CD4-positive, alpha-beta memory T cell (primary cell): ENCODE measurements around the gene PARD3B. TPM values are rescaled to one million over a fixed set of nuclear protein-coding genes. Genes with fewer than 3 reads are reported as not detected.
"Not testable (repeated sequence)": the region's sequence is repeated elsewhere in the genome, so short reads cannot be mapped to it uniquely, and the experiment has no call there.

Source experiments
- CTCF ChIA-PET: fragments of 350-600 bp; sonication (Branson Sonifier 250); formaldehyde crosslinking; loops from one replicate; lab custom pipeline; 2021; ENCODE audit warnings: inconsistent platforms; ENCODE audit not compliant: partially characterized antibody; lab: Charles Lee
- POLR2A ChIA-PET: fragments of 350-600 bp; sonication (Branson Sonifier 250); formaldehyde crosslinking; loops from one replicate; lab custom pipeline; 2021; ENCODE audit not compliant: partially characterized antibody; lab: Charles Lee
- DNase-seq, 5 donors: peaks; one replicate each; pipeline versions ENCODE4 v3.0.0 to v3.0.0-alpha.2; 2020 to 2022; ENCODE audit warnings: mixed read lengths in 1 of 5
- H3K27ac ChIP-seq: one replicate; pipeline ENCODE4 v1.7.0; 2013; ENCODE audit warnings: low read depth, low read length
- H3K27me3 ChIP-seq: 2 replicates; pipeline ENCODE4 v1.7.0; 2013; ENCODE audit warnings: mild to moderate bottlenecking, low read length, moderate library complexity; ENCODE audit not compliant: insufficient read depth
- H3K36me3 ChIP-seq: 2 replicates; pipeline ENCODE4 v1.7.0; 2013; ENCODE audit warnings: mild to moderate bottlenecking, low read length, moderate library complexity; ENCODE audit not compliant: insufficient read depth
- H3K4me1 ChIP-seq: 2 replicates; pipeline ENCODE4 v1.7.0; 2013; ENCODE audit warnings: mild to moderate bottlenecking, low read length, moderate library complexity; ENCODE audit not compliant: insufficient read depth
- H3K4me3 ChIP-seq, 2 donors: one replicate each; pipeline ENCODE4 v1.7.0; 2013; ENCODE audit warnings: low read length in 2 of 2, mild to moderate bottlenecking in 1 of 2
- H3K9me3 ChIP-seq, 2 donors: one replicate each; pipeline ENCODE4 v1.7.0; 2013; ENCODE audit warnings: low read length in 2 of 2, control low read depth in 1 of 2; ENCODE audit not compliant: control insufficient read depth in 1 of 2
- H3K27ac Mint-ChIP-seq, 7 donors: one replicate each; pipeline ENCODE4 v1.8.0; 2020 to 2021; ENCODE audit warnings: mixed read lengths in 7 of 7, mild to moderate bottlenecking in 6 of 7, inconsistent platforms in 3 of 7, moderate library complexity in 3 of 7
- H3K27me3 Mint-ChIP-seq, 2 donors: one replicate each; pipeline ENCODE4 v1.8.0; 2020 to 2021; ENCODE audit warnings: mixed read lengths in 2 of 2
- H3K36me3 Mint-ChIP-seq, 2 donors: one replicate each; pipeline ENCODE4 v1.8.0; 2020 to 2021; ENCODE audit warnings: mixed read lengths in 2 of 2, inconsistent platforms in 1 of 2, mild to moderate bottlenecking in 1 of 2
- H3K4me1 Mint-ChIP-seq, 4 donors: one replicate each; pipeline ENCODE4 v1.8.0; 2020 to 2021; ENCODE audit warnings: mixed read lengths in 4 of 4, mild to moderate bottlenecking in 1 of 4
- H3K4me3 Mint-ChIP-seq, 8 donors: one replicate each; pipeline ENCODE4 v1.8.0; 2020 to 2021; ENCODE audit warnings: mixed read lengths in 8 of 8, mild to moderate bottlenecking in 7 of 8, moderate library complexity in 6 of 8, inconsistent platforms in 3 of 8
- H3K9me3 Mint-ChIP-seq, 8 donors: one replicate each; pipeline ENCODE4 v1.8.0; 2020 to 2021; ENCODE audit warnings: mixed read lengths in 8 of 8, mild to moderate bottlenecking in 5 of 8, inconsistent platforms in 3 of 8, moderate library complexity in 1 of 8
- intact Hi-C: fragments of 100-400 bp; cut with micrococcal nuclease; formaldehyde crosslinking; loops from one replicate; pipeline ENCODE4 v1.15.1; 2023
- polyA plus RNA-seq, 2 donors: library from polyadenylated mRNA; unstranded; fragments of 300-500 nt; fragmentation: Illumina TruSeq; gene quantifications; one replicate each; pipeline ENCODE4 v1.2.3, GENCODE V29; 2021
- total RNA-seq, 2 experiments: library from RNA; stranded (reverse); gene quantifications; one replicate each; pipeline ENCODE4 v1.2.3, GENCODE V29; 2021

PARD3B gene
- total and polyA plus RNA-seq, 4 experiments from 2014 or later = 0.44 to 1.3 (median 1.2) TPM; not detected in 1

GRCh38 chr2:204542982-204543608 lies 2.2 kb upstream of the PARD3B start:
- intact Hi-C loops = loop anchor here (10.0 kb wide), 1 partner anchor 1132 kb away; no protein-coding TSS in a partner anchor
- H3K4me1 Mint-ChIP-seq = peaks cover 10 to 16% (median 14%) of the 10 kb centered on the region in 4 donors
- CTCF ChIA-PET = no interaction called here

GRCh38 chr2:204545861-204546735 lies 823 bp downstream of the PARD3B start:
- H3K27me3 ChIP-seq = peaks cover 7% of the 10 kb centered on the region
- H3K27ac ChIP-seq = no peak overlapping the region
- H3K4me3 ChIP-seq = peak overlapping the region in 1 of 2 donors; percentile 38
- Mint-ChIP-seq H3K27me3 (peaks cover 25 to 28% of the 10 kb centered on the region in 2 donors), H3K4me1 (peaks cover 10 to 16% (median 14%) of the 10 kb centered on the region in 4 donors), H3K4me3 (peak overlapping the region; percentile 74 to 84 (median 81)), H3K9me3 (peaks cover 0 to 3% (median 0%) of the 10 kb centered on the region in 8 donors), H3K36me3 (peaks cover 0 to 1% of the 10 kb centered on the region in 2 donors), H3K27ac (no peak overlapping the region)
- CTCF ChIA-PET = no interaction called here
- DNase-seq = peak in 2 of 5 donors; percentile 2 to 3
- intact Hi-C loops = loop anchor here (10.0 kb wide), 1 partner anchor 1129 kb away; no protein-coding TSS in a partner anchor
- peaks cover 9% of the 10 kb centered on the region for H3K4me1 ChIP-seq
- H3K9me3 ChIP-seq = no peaks in the 10 kb centered on the region
- no peaks in the 10 kb centered on the region for H3K36me3 ChIP-seq
- POLR2A ChIA-PET = no interaction called here

More at GRCh38 chr2:204542982-204543608, 2.2 kb upstream of the PARD3B start:
- Histone ChIP-seq H3K36me3 (no peaks in the 10 kb centered on the region), H3K27me3 (peaks cover 7% of the 10 kb centered on the region), H3K9me3 (no peaks in the 10 kb centered on the region), H3K4me3 (no peak overlapping the region), H3K27ac (no peak overlapping the region), H3K4me1 (peaks cover 9% of the 10 kb centered on the region)
- H3K4me3 Mint-ChIP-seq = peak overlapping the region in 4 of 8 donors; percentile 18 to 51 (median 30)
- peaks cover 0 to 3% (median 0%) of the 10 kb centered on the region in 8 donors for H3K9me3 Mint-ChIP-seq
- peaks cover 25 to 28% of the 10 kb centered on the region in 2 donors for H3K27me3 Mint-ChIP-seq
- peak overlapping the region in 1 of 7 donors; percentile 38 for H3K27ac Mint-ChIP-seq
- POLR2A ChIA-PET = no interaction called here
- no peak for DNase-seq
- H3K36me3 Mint-ChIP-seq = peaks cover 0 to 1% of the 10 kb centered on the region in 2 donors

GRCh38 chr2:204550751-204551511 lies 5.7 kb downstream of the PARD3B start:
- ChIA-PET POLR2A (no interaction called here), CTCF (no interaction called here)
- no peaks in the 10 kb centered on the region for H3K36me3 ChIP-seq
- H3K4me1 Mint-ChIP-seq = peaks cover 1 to 6% (median 4%) of the 10 kb centered on the region in 4 donors
- H3K27me3 Mint-ChIP-seq = peaks cover 9 to 10% of the 10 kb centered on the region in 2 donors
- H3K9me3 Mint-ChIP-seq = no peaks in the 10 kb centered on the region
- no peaks in the 10 kb centered on the region for H3K4me1 ChIP-seq
- no peak overlapping the region for H3K27ac ChIP-seq
- no peaks in the 10 kb centered on the region for H3K27me3 ChIP-seq
- H3K9me3 ChIP-seq = no peaks in the 10 kb centered on the region
- H3K4me3 Mint-ChIP-seq = no peak overlapping the region
- H3K36me3 Mint-ChIP-seq = peaks cover 0 to 1% of the 10 kb centered on the region in 2 donors
- H3K27ac Mint-ChIP-seq = no peak overlapping the region
- H3K4me3 ChIP-seq = no peak overlapping the region
- no peak for DNase-seq
- intact Hi-C loops = no loop called here

- Histone ChIP-seq H3K9me3 (no peaks in the 10 kb centered on the region), H3K4me1 (no peaks in the 10 kb centered on the region), H3K27me3 (no peaks in the 10 kb centered on the region), H3K27ac (no peak overlapping the region), H3K36me3 (no peaks in the 10 kb centered on the region), H3K4me3 (no peak overlapping the region)
- H3K36me3 Mint-ChIP-seq = no peaks in the 10 kb centered on the region
- H3K4me3 Mint-ChIP-seq = no peak overlapping the region
- H3K27me3 Mint-ChIP-seq = peaks cover 3 to 5% of the 10 kb centered on the region in 2 donors
- intact Hi-C loops = no loop called here
- ChIA-PET POLR2A (no interaction called here), CTCF (no interaction called here)
- peaks cover 0 to under 1% (median 0%) of the 10 kb centered on the region in 4 donors for H3K4me1 Mint-ChIP-seq
- no peak overlapping the region for H3K27ac Mint-ChIP-seq
- DNase-seq = no peak
- H3K9me3 Mint-ChIP-seq = no peaks in the 10 kb centered on the region
Measured at GRCh38 chr2:204551512-204551863, 6.2 kb downstream of the PARD3B start.

GRCh38 chr2:204557604-204558003 lies 12.3 kb downstream of the PARD3B start:
- H3K27ac ChIP-seq = no peak overlapping the region
- H3K27me3 ChIP-seq = no peaks in the 10 kb centered on the region
- ChIA-PET POLR2A (no interaction called here), CTCF (no interaction called here)
- H3K4me3 ChIP-seq = no peak overlapping the region
- Mint-ChIP-seq H3K9me3 (peaks cover 0 to 12% (median 5%) of the 10 kb centered on the region in 8 donors), H3K4me1 (no peaks in the 10 kb centered on the region), H3K27ac (no peak overlapping the region), H3K36me3 (peaks cover 0 to 3% of the 10 kb centered on the region in 2 donors), H3K4me3 (no peak overlapping the region), H3K27me3 (peaks cover 3 to 9% of the 10 kb centered on the region in 2 donors)
- no peaks in the 10 kb centered on the region for H3K36me3 ChIP-seq
- H3K9me3 ChIP-seq = no peaks in the 10 kb centered on the region
- intact Hi-C loops = no loop called here
- H3K4me1 ChIP-seq = no peaks in the 10 kb centered on the region
- no peak for DNase-seq

- H3K36me3 ChIP-seq, H3K4me3 ChIP-seq, H3K4me1 ChIP-seq, H3K27me3 ChIP-seq, DNase-seq, intact Hi-C loops, CTCF ChIA-PET, H3K27ac Mint-ChIP-seq, H3K27me3 Mint-ChIP-seq, H3K36me3 Mint-ChIP-seq, H3K9me3 ChIP-seq, H3K27ac ChIP-seq, POLR2A ChIA-PET, H3K4me3 Mint-ChIP-seq, H3K4me1 Mint-ChIP-seq: not testable (repeated sequence)
- peaks cover 0 to 12% (median 5%) of the 10 kb centered on the region in 8 donors for H3K9me3 Mint-ChIP-seq
Measured at GRCh38 chr2:204559358-204559757, 14.1 kb downstream of the PARD3B start.
